Stimulated activated CD4-positive, alpha-beta T cell treated with anti-CD3 and anti-CD28 coated beads, TNF-alpha, amount 100 ng/mL, for 1 hour (primary cell): ENCODE results near the gene PPP4R3A.
"Not testable (repeated sequence)": the region's sequence is repeated elsewhere in the genome, so short reads cannot be mapped to it uniquely, and the experiment has no call there.

Source experiments
- DNase-seq, 3 donors: peaks; one replicate each; pipeline ENCODE4 v3.0.0-alpha.2; 2020; ENCODE audit warnings: low read depth in 3 of 3, low spot score in 1 of 3

The PPP4R3A gene

DNA sequence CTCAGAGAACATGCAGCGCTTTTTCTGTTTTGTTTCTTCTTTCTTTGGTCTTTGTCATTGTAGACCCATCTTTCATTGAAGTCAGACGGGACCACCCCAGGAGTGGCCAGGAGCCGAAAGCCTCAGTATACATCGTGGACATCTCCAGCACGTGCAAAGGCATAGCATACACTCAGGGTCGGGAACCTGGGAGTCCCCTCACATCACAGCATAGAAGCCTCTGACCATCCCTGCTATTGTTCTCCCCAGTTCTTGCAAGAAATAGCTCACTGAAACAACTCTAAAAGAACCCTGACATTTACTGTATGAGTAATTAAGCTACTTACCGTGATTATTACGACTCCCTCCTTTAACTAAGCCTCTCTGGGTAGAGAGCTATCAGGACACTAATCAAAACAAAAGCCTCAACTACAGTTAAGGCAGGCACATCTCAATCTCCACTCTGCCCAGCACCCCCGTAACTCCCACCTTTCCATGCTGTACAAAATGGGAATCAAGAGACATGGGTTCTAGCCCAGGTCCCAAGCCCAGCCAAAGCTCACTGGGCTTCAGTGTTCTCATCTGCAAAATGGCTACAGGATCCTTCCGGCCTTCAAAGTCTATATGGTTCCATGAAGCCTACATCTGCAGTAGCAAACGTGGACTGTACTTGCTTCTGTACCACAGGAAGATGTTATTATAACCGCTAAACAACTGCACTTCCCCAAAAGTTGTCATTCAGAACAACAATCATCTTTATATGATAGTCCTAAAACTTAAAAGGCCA lies 99.2 kb downstream of the PPP4R3A start:
- DNase-seq, result no peak

DNA sequence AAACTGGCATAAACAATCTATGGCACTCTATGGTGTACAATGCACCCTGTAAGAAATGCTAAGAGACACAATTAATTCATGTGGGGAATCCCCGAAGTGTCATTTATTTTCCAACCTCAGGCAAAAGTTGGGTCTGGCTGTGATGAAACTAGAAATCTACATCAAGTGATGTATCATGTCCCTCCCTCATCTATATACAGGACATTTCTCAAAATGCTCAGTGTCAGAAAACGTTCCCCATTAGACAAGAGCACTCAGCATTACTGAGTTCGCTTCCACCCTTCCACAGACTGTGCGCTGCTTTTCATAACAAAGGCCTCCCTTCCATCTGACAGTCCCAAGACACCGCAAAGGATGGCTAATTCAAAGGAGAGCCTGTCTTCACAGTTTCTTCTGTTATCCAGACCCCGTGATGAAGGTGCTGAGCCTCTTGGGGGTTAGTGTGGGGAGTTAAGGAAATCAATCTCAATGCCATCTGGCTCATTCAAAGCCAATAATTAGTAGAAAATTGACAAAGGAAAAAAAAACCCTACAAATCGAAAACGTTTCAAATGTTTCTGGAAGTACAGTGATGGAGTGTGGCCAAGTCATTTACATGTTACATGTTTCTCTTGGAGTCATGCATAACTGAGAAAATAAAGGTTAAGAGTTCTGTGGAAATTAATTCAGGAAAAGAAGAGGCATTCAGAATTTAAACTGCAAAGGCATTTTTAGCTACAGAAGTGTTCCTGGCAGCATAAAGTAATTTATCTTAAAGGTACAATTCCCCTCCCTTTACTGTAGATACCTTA lies 100.0 kb downstream of the PPP4R3A start:
- DNase-seq, result no peak

DNA sequence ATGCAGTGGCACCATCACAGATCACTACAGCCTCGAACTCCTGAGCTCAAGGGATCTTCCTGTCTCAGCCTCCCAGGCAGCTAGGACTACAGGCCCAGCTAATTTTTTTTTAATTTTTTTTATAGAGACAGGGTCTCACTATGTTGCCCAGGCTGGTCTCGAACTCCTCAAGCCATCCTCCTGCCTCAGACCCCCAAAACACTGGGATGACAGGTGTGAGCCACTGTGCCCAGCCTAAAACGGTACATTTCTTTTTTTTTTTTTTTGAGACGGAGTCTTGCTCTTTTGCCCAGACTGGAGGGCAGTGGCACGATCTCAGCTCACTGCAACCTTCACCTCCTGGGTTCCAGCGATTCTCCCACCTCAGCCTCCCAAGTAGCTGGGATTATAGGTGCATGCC lies 100.9 kb downstream of the PPP4R3A start:
- DNase-seq, result not testable (repeated sequence)
